Prostate gland (tissue), 2 donors: ENCODE results near the gene MAP2K3.
"Not testable (repeated sequence)": the region's sequence is repeated elsewhere in the genome, so short reads cannot be mapped to it uniquely, and the experiment has no call there.

Experiments used
- CTCF ChIP-seq, 4 experiments: fragments of 200-600 bp in 2 of 4; fragments of 450-650 bp in 2 of 4; sonication (generic) in 2 of 4; IDR thresholded peaks; 1 replicate in 3 of 4; 2 replicates in 1 of 4; pipeline ENCODE4 v1.5.1; 2016 to 2019; ENCODE audit warnings: antibody characterized with exemption in 4 of 4, mild to moderate bottlenecking in 2 of 4, moderate library complexity in 2 of 4
- POLR2AphosphoS5 ChIP-seq: sonication (generic); formaldehyde crosslinking; IDR thresholded peaks from one replicate; pipeline ENCODE4 v1.6.1; 2017; ENCODE audit warnings: antibody characterized with exemption

- not testable (repeated sequence) for TF ChIP-seq CTCF (IDR thresholded peaks at IDR 0.05); POLR2AphosphoS5
Observed at GRCh38 chr17:21327921-21328320, 43.4 kb downstream of the MAP2K3 start.
